ENCODE results near the gene OGN.
"Not testable (repeated sequence)": the region's sequence is repeated elsewhere in the genome, so short reads cannot be mapped to it uniquely, and the experiment has no call there.

The OGN gene, protein sequence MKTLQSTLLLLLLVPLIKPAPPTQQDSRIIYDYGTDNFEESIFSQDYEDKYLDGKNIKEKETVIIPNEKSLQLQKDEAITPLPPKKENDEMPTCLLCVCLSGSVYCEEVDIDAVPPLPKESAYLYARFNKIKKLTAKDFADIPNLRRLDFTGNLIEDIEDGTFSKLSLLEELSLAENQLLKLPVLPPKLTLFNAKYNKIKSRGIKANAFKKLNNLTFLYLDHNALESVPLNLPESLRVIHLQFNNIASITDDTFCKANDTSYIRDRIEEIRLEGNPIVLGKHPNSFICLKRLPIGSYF

DNA sequence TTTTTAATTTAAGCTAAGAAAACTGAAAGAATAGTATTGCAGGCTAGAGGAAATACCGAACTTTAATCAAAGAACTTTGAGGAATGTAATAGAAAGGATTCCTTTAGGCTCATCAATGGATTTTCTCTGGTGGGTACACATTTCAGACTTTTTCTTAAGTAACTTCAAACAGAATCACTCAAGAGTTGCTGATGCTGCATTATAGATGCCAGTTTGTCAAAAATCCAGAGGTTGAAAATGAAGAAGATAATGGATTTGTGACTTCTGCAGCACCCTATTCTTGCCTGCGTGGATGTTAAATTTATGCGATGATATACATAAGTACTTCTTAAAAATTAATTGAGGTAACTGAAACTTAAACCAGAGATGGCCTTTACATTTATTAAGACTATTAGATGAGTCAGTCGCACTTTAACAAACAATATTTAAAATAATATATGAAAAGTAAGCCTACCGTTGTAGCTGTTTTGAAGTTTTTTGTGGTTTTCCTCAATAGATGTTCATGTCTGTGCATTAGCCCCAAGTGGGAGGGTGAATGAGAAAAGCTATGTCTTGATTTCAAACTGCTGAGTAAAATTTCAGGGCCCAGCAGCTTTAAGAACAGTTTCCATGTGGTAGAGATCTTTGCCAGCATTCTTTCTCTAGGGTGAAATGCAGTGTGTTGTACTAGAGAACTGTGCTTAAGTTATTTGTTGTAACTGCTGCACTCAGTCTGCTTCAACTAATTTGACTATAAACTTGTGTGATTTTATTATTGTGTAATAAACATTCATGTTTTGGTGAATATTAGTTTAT, at the start of gene OGN:
Gene OGN (minus strand): TSS at position 537 of the 795 bp plus-strand sequence. CDS start 1,171 bp downstream, outside the sequence.
- DNase-seq (ENCODE audit: low read depth in 3 of 3, low spot score in 1 of 3), result no peak

DNA sequence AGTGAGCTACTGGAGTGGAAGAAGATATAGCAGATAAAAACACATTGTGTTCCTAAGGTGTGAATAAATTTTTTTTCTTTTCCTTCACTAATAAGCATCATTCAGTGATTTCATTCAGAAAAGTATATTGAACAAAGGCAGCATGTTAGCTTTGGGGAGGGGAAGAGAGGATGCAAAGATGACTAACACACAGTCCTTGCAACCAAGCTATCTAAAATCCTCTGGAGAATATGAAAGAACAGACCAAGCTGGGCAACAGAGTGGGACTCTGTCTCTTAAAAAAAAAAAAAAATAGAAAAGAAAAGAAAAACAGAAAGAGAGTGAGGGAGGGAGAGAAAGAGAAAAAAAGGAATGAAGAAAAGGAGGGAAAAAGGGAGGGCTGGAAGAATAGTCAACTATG, 42.2 kb upstream of the OGN start:
- no peak for DNase-seq (ENCODE audit: low read depth in 3 of 3, low spot score in 1 of 3)

DNA sequence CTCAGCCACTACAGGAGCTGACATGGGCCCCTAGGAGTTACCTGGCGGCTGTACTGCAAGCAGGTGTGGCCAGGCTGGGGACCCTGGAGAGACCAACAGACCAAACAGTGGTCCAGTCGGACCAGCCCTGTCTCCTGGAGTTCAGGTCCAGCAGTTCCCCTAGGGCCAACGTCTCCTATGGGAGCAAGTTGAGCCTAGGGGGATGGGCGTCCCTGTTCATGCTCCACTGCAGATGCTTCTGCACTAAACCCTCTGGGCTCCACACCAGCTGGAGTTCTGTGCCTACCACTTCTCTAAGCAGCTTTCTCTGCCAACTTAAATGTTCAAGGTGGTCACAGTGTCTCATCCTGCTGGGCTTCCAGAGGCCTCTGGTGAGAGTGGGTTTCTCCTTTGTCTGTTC, 40.5 kb upstream of the OGN start:
- DNase-seq (ENCODE audit: low read depth in 3 of 3, low spot score in 1 of 3), result no peak

DNA sequence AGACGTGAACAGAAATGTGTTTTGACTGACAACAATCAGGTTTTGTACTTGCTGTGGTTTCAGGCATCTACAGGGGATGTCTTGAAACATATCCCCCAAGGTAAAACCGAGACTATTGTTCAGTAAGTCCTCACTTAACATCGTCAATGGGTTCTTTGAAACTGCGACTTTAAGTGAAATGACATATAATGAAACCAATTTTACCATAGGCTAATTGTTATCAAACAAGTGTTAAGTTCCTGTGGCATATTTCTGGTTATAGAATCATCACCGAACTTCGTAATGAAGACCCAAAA, 36.3 kb upstream of the OGN start:
- no peak for DNase-seq (ENCODE audit: low read depth in 3 of 3, low spot score in 1 of 3)

DNA sequence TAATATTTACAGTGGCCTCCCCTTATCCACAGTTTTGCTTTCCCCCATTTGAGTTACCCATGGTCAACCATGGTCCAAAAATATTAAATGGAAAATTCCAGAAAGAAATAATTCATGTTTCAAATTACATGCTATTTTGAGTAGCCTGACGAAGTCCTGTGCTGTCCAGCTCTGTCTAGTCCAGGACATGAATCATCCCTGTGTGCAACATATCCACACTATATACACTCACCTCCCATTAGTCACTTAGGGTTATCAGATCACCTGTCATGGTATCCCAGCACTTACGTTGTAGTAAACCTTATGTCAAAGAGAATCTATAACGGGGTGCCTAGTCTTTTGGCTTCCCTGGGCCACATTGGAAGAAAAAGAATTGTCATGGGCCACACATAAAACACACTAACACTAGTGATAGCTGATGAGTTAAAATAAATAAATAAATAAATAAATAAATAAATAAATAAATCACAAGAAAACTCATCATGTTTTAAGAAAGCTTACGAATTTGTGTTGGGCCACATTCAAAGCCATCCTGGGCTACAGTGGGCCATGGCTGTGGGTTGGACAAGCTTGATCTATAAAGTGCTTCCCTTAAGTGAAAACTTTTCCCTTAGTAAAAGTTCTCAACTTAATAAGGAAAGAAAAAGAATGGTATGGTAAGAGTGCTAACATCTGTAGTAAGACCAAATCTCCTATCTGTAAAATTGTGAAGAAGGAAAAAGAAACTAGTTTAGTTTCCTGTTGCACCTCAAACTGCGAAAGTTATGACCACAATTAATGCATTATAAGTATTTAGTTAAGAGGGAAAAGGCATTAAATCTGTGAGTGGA, 35.8 kb upstream of the OGN start:
- DNase-seq (ENCODE audit: low read depth in 3 of 3, low spot score in 1 of 3), result no peak

DNA sequence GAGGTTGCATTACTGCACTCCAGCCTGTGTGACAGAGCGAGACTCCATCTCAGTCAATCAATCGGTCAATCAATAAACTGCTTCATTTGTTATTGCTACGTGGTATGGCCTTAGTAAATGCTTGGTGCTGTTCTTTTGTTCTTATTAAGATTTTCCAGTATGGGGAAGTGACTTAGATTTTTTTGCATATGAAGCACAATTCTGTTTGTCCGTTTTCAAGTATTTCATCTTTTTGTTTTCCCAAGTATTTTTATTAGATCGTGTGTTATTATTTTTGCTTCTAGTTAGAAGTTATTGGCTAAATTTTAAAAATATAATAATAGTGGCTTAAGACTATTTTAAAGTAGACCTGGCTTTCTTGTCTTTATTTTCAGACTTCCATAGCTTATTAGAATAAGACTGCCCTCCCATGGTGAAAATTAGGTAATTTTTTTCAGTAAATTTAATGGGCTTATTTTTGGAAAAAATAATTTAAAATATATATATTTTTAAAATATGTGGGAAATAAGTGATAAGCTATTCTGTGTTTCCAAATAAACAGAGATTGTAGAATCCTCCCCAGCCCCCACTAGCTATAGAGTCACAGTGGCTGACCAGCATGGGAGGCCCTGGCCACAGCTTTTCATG, 34.6 kb upstream of the OGN start:
- no peak for DNase-seq (ENCODE audit: low read depth in 3 of 3, low spot score in 1 of 3)

DNA sequence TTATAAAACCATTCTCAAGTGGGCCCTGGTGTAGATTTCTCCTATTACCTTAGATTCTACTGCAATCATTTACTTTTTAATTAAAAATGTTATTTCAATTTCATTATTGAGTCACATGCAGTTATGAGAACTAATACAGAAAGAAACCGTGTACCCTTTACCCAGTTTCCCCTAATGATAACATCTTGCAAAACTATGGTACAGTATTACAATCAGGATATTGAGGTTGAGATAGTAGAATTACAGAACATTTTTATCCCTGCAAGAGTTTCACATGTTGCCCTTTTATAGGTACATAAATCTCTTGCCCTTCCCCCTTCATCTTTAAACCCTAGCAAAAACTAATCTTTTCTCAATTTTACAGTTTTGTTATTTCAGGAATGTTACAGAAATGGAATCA, 30.9 kb upstream of the OGN start:
- no peak for DNase-seq (ENCODE audit: low read depth in 3 of 3, low spot score in 1 of 3)

DNA sequence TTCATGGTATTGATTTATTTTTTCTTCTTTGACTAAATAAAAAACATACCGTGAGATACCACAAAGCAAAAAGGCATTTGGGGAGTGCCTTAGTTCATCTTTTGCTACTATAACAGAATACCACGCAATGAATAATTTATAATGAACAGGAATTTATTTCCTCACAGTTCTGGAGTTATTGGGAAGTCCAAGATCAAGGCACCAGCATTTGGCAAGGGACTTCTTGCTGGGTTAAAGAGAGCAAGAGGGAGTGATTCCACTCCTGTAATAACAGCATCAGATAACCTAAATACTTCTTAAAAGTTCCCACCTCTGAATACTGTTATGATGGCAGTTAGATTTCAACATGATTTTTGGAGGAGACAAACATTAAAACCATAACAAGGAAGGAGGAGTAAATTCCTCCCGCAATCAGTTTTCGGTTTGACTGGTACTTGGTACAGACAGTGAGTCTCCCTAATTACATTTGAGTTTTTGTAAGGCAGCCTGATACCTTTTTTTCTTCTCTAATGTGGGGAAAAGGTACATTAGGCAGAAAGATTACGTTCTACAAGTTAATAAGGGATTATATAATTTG, 28.7 kb upstream of the OGN start:
- no peak for DNase-seq (ENCODE audit: low read depth in 3 of 3, low spot score in 1 of 3)

DNA sequence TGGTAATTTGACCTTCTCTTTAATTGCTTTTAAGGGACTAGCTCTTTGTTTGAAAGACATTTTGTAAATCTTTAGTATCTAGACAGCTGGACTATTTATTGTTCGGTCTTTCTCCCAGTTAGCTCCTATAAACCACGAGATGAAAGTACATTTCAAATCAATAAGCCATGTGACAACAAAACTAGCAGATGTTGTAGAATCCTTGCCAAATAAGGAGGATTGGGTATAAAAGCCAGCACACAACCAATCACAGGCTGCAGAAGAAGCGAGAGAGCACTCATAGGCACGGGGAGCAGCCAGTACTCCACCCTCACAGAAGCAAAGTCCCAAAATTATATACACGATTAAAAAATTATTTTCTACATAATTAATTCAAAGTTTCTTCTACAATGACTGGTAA, 28.0 kb upstream of the OGN start:
- DNase-seq (ENCODE audit: low read depth in 3 of 3, low spot score in 1 of 3), result no peak

DNA sequence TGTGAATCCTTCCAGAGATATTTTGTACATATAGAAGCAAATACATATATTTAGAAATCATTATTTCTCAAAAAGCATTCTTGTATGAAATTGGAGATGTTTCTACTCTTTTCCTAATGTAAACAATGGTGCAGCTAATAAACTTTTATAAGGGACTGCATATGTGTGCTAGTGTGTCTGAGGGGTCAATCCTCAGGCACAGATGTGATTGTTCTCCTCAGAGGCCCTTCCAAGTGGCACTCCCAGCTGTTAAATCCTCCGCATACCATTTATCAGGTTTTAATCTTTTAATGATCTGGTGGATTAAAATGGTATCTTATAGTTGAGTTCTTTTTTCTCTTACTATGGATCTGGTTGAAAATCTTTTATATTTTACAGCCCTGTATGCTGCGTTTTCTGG, 25.5 kb upstream of the OGN start:
- no peak for DNase-seq (ENCODE audit: low read depth in 3 of 3, low spot score in 1 of 3)

DNA sequence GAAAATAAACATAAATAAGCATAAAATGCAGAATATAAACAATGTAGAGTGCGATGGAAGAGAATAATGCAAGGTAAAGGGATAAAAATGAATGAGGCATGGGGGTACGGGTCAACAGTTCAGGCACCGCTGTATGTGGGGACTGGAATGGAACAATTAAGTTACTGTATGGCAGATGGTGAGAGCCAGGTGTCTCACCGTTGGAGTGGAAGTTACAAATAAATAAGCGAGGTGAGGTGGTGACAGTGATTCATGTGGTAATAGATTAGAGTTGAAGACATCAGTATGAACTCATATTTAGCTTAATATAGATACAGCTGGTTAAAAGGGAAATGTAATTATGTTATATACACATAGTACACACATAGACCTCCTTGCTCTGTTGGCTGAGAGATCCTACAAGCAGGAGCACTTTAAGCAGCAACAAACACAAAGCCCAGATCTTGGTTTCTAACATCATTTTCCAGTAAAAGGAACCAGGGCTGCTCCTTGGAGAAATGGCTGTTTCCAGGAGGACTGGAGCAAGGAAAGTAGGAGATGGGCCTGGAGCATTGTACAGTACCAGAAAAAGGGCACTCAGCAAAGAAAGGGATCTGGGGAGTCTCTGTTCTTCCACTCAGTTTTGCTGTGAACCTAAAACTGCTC, 22.2 kb upstream of the OGN start:
- no peak for DNase-seq (ENCODE audit: low read depth in 3 of 3, low spot score in 1 of 3)

DNA sequence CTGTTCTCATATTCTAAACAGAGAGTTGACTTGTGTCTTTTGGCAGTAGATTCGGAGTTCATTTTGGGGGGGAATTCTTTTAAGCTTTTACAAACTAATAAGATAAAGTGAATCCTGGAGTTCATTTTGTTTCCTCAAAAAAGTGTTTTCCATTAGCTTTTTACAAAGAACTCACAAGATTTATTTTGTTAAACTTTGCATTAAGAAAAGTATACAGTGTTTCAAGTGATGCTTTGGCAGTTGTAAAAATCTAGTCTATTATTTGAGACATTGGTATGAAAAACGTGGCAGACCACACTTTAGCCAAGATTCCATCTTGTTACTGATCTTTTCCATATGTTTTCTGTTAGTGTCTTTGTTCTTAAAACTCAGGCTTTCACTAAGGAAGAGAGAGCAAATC, 21.1 kb upstream of the OGN start:
- DNase-seq (ENCODE audit: low read depth in 3 of 3, low spot score in 1 of 3), result no peak

DNA sequence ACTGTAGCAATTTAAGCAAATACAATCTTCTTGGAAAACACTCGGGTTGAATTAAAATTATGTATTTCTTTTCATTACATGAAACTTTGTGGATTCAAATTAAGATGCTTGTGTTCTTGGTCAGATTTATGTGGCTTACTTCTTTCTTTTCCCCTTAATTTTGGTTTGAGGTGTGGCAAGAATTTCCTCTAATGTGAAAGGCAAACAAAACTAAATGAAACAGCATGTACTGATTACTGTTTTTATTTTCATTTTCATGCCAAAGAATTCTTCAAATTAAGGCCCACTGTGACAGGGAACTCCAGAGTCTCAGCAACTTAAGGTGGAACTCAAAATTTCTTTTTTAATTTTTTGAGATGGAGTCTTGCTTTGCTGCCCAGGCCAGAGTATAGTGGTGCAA, 20.0 kb upstream of the OGN start, which contains the start of gene OMD:
Gene OMD (minus strand): TSS at position 132 of the 400 bp plus-strand sequence. CDS start 6,913 bp downstream, outside the sequence.
- DNase-seq (ENCODE audit: low read depth in 3 of 3, low spot score in 1 of 3), result no peak

DNA sequence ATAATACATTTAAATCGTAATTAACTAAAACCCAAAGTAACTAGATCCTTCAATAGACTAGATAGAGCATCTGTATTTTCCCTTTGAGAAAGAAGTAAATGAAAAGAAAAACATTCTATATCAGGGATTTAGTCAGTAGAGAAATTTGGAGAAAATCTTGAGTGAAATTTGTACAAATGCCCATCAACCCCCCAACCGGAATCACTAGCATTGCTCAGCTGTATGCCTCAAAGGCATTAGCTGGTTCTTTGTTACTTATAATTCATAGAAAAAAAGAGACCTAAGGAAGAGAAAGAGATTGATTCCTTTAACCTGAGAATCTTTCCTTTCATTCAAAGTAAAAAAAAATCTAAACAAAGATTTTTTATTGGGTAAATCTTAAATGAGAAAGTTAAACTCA, 19.2 kb upstream of the OGN start:
- no peak for DNase-seq (ENCODE audit: low read depth in 3 of 3, low spot score in 1 of 3)

DNA sequence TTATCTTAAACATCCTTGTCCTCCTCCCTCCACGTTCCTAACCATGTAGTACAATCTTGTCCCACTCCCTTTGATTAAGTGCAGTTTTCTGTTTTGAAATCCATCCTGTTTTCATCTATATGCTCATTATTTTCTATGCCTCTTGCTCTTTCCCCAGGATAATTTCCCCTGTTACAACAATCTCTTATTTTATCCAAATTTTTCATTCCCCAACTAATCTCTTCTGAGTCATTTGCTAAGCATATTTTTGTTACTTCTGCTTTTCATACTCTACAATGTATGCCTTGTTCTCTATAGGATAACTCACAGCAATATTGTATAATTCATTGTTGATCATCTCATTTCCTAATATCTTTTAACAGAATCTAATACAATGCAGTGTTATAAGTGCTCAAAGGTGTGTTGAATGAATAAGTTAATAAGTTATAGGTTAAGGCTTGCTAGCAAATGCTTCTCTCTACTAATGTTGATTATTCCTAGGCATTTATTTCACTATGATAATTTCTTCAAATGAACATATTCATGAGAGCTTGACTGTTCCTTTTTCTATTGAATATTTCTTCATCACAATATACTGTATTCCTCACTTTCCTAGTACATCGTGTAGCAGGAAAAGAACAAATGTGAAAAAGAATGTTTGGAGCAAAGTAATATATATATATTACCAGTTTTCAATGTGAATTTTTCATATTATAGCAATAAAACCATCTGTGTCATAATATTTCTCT, 18.4 kb upstream of the OGN start:
- no peak for DNase-seq (ENCODE audit: low read depth in 3 of 3, low spot score in 1 of 3)

DNA sequence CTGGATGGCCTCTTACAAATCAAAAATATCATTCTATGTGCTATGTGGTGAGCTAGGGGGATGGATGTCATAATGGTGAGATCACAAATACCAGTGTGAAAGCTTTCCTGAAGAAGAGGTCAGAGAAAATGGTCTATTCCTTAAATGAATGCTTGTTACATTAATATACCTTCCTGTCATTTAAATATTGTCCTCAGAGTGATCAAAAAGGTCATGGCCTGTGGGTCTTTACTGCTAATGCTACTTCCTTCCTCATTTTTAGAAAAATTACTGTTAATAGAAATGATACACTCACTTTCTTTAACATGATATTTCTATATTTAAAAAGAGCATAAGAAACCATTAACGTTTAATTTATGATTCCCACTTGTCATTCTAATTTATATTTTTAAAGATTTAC, 10.2 kb upstream of the OGN start:
- no peak for DNase-seq (ENCODE audit: low read depth in 3 of 3, low spot score in 1 of 3)

DNA sequence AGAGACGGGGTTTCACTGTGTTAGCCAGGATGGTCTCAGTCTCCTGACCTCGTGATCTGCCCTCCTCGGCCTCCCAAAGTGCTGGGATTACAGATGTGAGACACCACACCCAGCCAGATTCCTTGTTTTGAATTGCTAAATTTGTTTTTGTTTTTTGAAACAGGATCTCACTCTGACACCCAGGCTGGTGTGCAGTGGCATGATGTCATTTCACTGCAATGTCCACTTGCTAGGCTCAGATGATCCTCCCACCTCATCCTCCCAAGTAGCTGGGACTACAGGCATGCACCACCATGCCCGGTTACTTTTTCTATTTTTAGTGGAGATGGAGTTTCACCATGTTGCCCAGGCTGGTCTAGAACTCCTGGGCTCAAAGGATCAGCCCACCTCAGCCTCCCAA, 6.8 kb upstream of the OGN start:
- not testable (repeated sequence) for DNase-seq (ENCODE audit: low read depth in 3 of 3, low spot score in 1 of 3)

DNA sequence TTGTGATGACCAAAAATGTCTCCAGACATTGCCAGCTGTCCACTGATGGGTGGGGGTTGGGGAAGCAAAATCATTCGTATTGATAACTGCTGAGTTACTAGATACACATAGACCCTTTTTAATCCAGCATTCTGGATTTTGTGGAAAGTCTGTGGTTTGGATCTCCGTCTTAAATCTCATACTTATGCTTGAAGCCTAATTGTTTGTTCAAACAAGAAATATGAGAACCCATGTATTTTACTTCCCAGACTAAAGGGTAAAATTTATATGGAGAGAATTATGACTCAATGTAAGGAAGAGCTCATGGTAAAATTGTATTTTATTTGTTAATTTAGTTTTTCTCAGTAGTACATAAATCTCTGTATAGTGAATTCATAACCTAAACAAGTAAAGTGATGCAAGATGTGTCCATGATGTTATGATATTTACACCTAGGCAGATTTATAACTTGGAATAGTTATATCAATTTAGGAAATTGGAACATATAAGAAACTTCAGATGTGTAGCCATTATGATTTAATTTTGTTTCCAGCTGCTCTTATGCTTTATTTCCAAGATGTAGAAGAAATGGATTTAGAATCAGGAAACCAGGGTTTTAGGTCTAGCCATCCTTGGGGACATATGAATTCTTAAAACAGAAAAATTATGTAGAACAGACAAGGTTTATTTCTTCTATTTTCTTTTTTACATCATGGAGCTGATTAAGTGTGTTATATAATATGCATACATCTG, 4.5 kb upstream of the OGN start:
- no peak for DNase-seq (ENCODE audit: low read depth in 3 of 3, low spot score in 1 of 3)

DNA sequence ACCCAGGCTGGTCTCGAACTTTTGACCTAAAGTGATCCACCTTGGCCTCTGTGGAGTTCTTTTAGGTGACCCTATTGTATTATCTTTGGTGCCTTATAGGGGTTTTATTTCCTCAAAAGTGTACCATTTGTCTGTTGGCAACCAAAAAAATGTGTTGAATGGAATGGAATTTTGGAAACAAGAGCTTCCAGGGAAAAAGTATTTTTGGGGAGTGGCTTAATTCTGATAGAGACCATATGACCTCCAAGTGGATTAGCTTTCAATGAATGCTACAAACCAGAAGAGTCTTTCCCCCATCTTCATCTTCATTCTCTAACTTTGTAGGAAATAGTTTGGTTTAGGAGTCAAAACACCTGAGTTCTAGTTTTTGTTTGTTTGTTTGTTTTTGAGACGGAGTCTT, 3.4 kb upstream of the OGN start:
- no peak for DNase-seq (ENCODE audit: low read depth in 3 of 3, low spot score in 1 of 3)
